A204.1 (cell line): ENCODE data around the gene SCRN2.
A peak's percentile ranks its signal among the peaks of the same experiment; 100 is the strongest.

ENCODE experiments used
- FAIRE-seq: peaks from 2 replicates; lab custom pipeline; 2012; peaks lifted over from hg19 to GRCh38; lab: Jason Lieb, UNC

SCRN2 gene

DNA sequence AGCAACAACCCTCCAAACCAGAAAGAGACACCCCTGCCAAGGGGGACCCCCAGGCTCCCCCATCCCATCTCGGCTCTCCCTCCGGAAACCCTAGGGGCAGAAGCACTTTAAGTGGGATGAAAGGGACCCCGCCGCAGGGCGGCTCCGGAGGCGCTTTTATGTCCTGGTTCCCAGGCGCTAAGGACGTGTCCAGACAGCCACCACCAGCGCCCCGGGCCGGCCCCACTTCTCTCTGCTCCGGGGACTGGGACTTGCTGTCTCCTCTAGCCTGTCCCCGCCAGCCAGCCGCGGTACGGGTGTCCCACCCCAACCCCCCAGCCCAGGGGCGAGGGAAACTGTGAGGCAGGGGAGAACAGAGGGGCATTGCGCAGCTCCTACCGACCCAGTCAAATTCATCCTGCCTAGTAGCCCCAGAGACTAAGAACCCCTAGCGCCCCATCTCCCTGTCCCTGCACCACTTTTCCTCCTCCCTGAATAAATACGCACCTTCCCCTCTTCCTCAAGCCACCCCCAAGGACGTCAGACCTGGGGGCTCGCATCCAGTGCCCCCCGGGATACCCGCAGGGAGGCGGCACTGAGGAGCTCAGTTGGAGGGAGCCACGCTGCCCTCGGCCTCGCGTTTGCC, 5.8 kb upstream of the SCRN2 start:
- no peak for FAIRE-seq

DNA sequence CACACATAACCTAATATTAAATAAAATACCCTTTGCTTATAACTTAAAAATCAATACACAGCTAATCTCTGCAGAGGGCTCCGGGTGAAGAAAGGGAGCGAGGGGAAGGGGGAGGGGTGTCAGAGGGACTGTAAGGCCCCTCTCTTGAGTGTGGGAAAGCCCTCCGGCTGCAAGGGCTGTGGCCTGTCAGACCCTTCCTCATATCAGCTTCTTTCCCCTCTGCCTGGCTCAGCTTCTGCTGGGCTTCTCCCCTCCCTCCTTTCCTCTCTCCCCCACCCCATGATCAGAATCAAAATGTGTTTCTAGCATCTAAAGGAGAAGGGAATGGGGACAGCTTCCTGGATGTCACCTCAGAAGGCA, 4.6 kb upstream of the SCRN2 start:
- FAIRE-seq = no peak

DNA sequence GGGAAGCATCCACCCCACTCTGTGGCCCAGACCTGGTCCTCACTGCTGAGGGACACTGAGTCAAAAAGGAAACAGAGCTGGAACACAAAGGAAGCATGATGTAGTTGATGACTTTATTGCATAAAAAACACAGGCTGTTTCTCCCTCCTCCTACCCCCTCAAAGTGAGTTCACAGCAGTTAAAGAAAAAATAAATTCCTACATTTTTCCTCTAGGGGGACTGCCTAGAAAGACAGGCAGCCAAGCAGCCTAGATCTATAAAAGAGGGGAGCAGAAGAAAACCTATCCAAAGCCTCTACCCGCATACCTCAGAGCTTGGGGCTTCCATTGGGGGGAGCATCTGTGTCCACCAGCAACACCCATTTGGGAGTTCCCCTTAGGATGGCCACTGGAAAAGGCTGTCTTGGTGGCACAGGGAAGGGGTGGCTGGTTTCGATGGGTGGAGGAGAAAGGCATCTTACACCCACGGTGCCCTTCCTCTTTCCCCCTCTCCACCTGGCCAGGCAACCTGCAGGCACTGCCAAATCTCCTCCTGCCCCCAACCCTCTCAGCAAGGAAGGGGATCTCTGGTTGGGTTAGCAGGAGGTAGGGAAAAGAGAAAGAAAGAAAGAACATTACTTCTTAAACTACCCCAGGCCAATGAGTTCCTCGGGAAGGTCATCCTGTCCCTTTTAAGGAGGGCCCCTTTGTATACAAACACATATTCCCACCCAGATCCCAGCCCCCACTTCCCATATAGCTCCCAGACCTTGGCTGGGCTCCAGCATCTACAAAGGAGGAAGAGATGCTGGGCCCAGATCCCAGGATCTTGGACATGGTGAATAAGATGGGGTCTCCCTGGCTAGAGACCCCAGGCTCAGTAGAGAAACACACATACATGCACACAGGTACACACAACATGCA, 4.0 kb upstream of the SCRN2 start:
- no peak for FAIRE-seq

DNA sequence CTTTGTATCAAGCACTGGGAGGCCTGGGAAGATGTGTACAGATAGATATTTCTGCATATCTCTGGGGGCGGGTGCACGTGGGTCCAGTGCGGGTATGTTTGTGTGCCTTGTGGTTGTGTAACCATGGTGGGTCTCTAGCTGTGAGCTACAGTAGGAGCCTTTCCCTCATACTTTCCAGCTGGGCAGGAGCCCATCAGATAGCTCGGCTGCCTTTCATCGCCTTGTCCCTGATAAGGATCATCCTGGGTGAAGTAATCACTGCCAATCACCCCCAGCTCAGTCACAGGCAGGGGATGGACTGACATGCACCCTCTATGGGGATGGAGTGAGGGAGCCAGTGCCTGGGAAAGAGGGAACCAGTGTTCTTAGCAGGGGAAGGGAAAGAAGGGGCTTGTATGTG, 3.2 kb upstream of the SCRN2 start:
- no peak for FAIRE-seq

DNA sequence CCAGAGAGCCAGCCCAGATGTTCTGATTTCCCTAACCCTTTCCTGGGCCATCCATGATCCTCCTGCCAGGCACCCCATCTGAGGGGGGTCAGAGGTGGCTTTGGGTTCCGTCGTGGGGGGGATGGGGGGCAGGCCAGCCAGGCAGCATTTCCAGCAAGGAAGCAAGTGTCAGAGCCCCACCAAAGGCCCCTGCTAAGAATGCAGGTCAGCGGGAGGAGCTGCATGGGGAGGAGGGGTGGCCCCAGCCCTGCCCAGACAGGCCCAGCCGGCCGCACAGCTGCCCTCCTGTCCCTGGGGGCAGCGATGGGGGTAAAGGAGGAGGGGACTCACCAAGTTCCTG, 2.3 kb upstream of the SCRN2 start:
- FAIRE-seq = no peak

DNA sequence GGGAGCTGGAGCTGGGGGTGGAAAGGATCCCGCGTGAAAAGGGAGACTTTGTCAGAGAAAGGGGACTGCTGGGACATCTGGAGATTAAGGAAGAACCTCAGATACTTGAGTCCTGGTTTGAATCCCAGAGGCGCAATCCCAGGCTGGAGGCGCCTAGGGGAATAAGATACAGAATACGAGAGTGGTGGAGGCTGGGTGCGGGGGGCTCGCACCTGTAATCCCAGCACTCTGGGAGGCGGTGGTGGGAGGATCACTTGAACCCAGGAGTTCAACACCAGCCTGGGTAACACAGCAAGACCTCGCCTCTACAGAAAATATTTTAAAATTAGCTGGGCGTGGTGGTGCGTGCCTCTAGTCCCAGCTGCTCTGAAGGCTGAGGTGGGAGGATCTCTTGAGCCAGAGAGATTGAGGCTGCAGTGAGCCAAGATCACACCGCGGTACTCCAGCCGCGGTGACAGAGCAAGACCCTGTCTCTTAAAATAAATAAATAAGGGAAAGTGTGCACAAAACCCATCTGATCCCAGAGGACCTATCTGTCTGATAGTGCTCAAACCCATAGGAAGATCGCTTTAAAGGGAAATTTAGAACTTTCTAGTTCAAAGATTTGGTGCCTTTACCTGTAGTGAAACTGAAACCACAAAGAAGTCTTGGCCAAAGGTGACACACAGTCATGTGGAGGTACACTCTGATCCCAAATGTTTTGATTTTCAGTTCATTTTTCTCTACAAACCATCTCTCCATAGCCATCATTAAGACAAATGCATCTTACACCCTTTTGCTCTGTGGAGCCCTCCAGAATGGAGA, 617 bp upstream of the SCRN2 start:
- no peak for FAIRE-seq

DNA sequence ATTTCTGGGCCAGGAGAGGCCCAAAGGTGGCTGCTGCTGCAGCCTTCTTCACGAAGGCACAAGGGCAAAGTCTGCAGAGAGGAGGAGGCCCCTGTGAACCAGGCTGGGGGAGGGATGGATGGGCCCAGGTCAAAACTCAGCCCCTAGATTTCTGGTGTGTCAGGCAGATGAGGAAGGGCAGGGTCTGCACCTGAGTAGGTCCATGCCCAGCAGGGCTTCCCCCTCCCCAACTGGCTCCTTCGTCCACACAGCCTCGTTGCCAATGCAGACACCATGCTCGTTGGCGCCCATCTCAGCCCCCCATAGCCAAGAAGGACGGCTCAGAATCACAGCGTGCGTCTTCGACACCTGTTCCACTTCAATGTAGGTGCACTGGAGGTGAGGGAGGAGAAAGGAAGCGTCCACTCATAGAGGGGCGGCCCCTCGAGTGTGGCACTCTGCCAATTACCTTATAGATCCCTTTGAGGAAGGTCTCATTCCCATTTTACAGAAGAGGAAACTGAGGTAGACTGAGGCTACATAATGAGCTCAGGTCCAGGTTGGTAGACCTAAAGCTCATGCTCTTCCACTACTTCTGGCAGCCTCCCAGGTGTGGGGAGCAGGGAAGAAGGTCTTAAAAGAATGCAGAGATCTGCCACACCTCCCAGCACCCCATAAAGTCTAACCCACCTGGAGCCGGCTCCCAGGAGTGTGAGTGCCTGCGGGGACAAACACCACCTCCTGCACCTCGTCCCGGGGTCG, 902 bp downstream of the SCRN2 start:
- FAIRE-seq = no peak

DNA sequence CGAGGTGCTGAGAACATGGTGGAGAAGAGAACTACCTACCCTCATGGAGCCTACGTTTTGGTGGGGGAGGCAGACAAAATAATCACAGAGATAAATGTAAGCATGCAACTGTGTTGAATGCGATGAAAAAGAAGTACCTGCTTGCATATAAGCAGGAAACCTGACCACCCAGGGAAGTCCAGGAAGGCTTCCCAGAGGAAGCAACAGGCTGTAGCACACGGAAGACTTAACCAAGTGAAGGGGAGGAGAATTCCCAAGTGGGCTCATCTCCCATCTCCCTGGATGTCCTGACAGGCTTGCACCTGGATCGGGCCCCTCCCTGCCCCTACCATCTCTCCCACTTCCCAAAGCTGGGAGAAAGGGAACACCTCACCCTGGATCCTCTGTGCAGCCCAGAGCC, 2.0 kb downstream of the SCRN2 start:
- no peak for FAIRE-seq

DNA sequence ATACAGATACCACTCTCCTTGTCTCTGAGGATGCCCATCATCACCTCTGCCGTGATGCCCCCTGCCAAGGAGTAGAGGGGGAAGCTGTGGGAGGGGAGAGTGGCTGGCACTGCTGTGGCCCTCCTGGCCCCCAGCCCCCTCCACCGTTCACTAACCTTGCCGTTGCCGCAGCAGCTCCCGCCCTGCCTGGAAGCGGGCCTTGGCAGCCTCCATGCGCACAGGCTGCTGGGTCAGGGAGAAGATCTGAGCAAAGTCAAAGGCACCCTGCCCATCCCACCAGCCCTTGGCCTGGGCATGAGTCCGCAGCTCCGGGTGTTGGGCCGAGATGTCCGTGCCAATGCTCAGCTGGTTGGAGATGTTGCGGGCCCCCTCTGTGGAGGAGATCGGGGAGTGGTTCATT, 2.4 kb downstream of the SCRN2 start:
- FAIRE-seq = no peak

DNA sequence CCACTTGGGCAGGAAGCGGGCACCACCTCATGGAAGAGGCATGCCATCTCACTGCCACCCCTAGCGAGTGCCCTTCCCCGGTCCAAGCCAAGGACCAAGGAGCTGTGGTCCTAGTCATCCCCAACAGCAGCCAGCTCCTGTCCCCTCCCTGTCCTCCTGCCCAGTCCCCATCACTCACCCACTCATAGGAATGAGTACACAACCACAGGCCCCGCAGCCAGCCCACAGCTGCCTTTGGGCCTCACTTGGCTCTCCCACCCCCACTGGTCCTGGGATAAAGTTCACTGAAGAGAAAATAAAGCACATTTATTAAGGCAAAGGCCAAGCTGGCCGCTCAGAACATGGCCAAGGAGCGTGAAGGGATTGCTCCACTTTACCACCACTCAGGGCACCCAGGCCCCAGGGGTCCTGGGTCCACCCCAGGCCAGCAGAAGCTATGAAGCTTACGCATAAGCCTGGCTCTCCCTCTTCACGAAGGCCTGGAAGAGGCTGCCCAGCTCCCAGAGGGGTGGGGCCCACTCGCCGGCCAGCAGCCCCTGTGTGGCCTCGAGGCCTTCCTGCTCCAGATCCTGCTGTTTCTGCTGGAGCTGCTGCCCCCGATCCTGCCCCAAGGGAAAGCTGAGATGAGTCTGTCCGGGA, 3.6 kb downstream of the SCRN2 start:
- no peak for FAIRE-seq

DNA sequence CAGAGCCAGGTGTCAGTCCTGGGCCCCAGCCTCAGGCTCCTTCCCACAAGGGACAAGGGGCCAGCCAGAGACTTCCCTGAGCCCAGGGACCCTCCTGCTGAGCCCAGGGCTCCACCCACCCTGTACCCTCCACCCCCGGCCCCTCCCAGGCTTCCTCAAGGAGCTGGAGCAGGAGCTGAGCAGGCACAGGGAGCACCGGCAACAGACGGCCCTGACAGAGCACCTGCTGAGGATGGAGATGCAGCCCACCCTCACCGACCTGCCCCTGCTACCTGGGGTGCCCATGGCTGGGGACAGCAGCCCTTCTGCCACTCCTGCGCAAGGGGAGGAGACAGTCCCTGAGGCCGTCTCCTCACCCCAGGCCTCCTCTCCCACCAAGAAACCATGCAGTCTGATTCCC, 4.5 kb downstream of the SCRN2 start:
- no peak for FAIRE-seq

DNA sequence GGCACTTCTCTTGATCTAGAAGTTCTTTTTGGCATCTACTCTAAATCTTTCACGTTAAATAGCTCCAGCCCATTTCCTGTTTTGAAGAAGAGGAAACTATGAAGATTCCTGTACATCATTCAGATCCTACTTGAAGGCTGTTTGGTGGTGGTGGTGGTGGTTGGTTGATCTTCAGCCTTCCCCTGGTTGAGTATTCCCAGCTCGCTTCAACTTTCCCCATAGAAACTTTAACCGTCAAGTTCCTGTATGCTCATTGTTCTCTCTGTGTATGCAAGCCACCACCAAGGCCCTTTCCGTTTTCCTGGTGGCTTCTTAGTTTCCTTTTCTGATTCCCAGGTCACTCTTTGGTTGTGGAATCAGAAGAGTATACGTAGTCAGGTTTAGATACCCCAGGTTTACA, 6.3 kb downstream of the SCRN2 start:
- FAIRE-seq = no peak

DNA sequence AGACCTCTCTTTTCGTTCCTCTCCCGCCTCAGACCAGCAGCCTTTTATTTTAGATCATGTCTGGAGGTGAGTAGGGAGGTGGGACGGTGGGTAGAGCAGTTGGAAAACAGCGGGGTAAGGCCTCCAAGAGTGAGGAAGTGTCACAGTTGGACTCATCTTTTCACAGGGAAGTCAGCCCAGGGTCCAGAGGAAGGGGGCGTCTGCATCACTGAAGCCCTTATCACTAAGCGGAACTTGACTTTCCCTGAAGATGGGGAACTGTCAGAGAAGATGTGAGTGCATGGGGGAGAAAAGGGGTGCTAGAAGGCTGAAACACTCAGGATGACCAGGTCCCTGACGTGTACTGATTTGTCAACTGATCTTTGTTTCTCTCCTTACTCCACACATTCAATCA, 9.1 kb downstream of the SCRN2 start:
- no peak for FAIRE-seq

DNA sequence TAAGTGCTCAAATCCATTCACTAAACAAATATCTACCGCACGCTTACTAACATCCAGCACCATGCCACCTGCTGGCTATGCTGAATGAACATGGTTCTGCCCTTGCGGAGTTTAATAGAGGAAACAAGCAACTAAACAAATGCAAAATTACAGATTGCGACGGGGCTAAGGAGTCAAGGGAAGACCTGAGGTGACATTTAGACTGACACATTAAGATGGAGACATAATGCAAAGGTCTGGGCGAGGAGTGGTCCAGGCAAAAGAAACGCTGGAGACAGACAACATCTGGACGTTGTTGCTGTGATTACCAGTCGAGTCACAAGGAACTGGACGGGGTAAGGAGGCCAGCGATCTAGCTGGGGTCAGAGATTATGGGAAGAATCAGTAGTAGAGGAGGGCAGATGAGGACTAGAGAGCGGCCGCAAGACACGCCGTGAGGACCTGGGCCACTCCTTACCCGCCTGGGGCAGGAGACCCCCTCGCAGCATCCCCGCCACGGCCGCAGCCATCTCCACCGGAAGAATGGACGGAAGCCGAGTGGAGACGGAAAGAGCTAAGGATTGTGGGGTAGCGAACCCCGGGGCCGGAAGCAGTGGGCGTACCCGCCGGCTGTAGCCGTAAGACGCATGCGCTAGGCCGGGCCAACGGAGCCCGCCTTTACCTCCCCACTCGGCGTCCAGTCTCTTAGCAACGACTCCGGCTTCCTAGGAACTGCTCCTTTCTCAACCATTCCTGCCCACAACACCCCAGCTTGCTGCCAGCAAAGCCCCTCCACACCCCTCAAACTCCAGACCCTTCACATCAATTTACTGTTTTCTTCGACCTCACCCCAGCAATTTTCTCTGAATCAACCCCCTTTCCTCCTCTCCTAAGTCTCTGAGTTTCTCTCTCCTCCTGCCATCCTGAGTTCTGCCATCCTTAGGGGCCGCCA, 9.8 kb downstream of the SCRN2 start, which contains the start of the genes LRRC46 and MRPL10:
Gene LRRC46 (plus strand): TSS at position 668 of the 931 bp plus-strand sequence. CDS start 320 bp downstream, outside the sequence.
Gene MRPL10 (minus strand): TSS at position 539 of the 931 bp plus-strand sequence. CDS start 30 bp downstream, at position 509.
- peak; percentile 29 for FAIRE-seq

DNA sequence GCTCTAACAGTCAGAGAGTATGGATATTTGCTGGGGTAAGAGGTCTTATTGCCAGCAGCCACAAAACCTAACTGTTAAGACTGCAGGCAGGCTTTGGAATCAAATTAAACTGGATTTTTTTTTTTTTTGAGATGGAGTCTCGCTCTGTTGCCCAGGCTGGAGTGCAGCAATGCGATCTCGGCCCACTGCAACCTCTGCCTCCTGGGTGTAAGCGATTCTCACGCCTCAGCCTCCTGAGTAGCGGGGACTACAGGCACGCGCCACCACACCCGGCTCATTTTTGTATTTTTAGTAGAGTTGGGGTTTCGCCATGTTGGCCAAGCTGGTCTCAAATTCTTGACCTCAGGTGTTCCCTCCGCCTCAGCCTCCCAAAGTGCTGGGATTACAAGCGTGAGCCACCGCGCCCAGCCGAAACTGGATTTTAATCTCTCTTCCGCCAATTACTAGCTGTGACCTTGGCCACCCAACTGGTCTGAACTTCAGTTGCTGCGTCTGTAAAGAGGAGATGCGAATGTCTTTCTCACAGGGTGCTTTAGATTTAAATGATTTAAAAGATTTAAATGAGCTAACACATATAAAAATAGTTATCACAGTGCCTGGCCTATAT, 10.6 kb downstream of the SCRN2 start:
- FAIRE-seq = no peak

DNA sequence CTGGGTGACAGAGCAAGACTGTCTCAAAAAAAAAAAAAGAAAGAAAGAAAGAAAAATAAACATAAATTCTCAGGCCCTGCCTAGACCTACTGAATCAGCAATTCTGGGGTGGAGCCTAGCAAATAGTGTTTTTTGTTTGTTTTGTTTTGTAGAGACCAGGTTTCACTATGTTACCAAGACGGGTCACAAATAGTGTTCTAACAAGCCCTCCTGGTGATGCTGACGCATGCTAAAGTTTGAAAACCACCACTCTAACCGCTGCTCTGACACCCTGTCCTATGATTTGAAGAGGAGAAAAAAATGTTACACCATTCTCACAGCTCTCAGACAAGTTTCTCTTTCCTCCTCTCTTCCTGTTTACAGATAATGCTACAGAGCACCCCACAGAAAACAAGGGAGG, 11.2 kb downstream of the SCRN2 start:
- FAIRE-seq = no peak

DNA sequence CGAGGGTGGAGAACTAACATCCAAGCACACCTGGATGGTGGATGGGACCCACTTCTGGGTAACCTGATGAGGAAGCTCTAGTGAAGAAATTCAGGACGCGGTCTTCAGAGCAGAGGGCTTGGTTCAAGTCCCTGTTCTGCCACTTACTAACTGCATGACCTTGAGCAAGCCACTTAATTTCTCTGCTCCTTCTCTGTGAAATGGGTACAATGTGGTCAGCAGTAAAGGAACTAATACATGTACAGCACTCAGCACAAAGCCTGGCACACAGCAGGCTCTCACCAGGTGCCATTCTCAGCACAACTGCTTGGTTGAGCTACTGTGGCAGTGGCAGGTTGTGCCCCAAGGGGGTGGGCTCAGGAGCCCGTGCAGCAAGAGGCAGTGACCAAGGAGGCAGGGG, 17.6 kb downstream of the SCRN2 start:
- no peak for FAIRE-seq

DNA sequence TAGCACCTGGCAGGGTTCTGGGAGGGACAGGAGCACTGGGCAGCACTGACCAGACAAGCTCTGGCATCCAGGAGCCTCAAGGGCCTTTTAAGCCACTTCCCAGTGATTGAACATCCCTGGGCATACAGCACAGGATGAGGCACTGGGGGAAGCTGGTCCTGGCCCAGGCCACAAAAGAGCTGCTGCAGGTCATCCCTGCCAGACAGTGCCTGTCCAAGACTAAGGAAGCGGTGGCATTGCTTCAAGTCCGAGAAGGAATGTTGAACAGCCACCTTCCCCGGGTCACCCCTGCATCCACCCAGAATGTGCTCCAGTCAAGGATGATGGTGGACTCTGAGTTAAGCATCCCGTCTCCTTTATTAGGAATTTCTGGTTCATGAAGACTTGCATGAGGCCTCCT, 18.3 kb downstream of the SCRN2 start:
- no peak for FAIRE-seq

DNA sequence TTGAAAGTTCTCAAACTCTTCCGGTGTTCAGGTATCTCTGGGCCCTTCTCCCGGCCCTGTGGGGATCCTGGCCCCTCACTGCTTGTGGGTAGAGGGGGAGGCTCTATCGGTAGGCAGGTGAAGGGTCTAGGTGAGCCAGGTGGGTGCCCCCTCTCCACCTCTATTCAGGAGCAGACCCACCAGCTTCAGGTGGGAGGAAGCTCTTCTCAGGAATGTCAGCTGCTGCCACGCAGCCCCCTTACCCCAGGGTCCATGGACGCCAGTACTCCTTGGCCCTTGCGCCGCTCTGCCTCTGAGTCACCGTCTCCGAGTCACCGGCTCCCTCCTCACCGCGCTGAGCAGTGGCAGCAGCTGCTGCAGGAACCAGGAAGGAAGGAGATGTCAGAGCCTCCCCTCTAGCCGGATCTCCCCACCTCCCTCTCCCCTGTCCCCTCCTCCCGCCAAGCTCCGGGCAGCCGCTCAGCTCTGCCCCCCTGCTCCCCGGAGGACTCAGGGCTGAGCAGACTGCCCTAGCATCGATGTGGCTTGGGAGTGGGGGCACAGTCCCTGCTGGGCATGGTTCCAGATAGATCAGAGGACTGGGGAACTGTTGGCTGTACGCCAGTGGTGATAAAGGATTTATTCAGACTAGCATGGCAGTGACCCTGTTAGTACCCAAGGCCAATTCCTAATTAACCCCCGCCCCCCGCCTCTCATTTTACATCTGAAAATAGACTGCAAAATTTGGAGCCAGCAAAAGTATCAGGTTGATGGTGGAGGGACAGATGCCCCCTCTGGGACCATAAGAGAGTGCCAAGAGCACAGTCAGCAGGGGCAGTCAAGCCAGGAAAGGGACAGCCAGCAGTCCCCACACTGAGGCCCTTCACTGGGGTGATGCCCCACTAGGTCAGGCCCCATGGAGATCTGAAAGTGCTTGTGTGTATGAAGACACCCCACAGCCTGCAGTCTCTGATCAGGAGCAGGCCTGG, 19.4 kb downstream of the SCRN2 start, which contains the start of gene OSBPL7:
Gene OSBPL7 (minus strand): TSS at position 371 of the 968 bp plus-strand sequence. CDS start 1,516 bp downstream, outside the sequence.
- FAIRE-seq = no peak
